ENCODE measurements around the gene IGSF9B.
"Not testable (repeated sequence)": the region's sequence is repeated elsewhere in the genome, so short reads cannot be mapped to it uniquely, and the experiment has no call there.

The IGSF9B gene

GRCh38 chr11:133956650-133957633 is at the start of gene IGSF9B:
Gene IGSF9B (minus strand): TSS chr11:133956968. CDS start chr11:133956754, 214 bp downstream.
- peak; percentile 86 for DNase-seq

- DNase-seq: no peak
Observed at GRCh38 chr11:134004496-134005172, 47.9 kb upstream of the IGSF9B start.

DNA sequence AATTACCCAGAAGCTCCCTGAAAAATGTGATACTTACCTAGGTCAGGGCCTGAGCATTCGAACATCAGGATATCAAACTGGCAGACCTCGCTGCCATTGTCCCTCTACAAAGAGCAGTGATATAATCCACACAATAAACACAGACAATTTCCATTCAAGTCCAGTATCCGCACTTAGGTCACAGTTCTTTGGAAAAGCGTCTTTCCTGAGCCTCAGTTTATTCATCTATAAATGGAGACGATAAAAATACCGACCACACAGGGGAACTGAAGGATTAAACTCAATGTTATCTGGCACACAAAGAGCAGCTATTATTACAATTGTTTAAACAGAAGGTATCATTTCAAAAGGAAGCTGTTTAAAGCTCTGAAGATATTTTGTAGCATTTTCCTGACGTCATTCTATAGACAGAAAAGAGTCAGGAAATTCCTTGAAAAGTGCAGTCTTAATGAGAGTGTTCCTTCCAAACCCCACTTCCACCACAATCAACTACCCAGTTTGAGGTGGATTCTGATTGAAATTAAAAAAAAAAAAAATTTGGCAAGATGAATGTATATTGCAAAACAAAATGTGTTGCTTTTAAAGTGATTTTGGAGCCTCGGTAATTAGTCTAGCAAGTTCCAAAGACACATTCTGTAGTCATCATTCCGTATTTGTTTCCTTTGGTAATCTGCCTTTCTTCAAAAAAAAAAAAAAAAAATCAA is 47.2 kb upstream of the IGSF9B start:
- no peak for DNase-seq

DNA sequence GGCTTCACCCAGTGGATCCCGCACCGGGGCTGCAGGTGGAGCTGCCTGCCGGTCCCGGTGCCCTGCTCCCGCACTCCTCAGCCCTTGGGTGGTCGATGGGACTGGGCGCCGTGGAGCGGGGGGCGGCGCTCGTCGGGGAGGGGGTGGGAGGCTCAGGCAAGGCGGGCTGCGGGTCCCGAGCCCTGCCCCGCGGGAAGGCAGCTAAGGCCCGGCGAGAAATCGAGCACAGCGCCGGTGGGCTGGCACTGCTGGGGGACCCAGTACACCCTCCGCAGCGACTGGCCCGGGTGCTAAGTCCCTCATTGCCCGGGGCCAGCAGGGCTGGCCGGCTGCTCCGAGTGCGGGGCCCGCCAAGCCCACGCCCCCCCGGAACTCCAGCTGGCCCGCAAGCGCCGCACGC is 46.1 kb upstream of the IGSF9B start:
- not testable (repeated sequence) for DNase-seq

DNA sequence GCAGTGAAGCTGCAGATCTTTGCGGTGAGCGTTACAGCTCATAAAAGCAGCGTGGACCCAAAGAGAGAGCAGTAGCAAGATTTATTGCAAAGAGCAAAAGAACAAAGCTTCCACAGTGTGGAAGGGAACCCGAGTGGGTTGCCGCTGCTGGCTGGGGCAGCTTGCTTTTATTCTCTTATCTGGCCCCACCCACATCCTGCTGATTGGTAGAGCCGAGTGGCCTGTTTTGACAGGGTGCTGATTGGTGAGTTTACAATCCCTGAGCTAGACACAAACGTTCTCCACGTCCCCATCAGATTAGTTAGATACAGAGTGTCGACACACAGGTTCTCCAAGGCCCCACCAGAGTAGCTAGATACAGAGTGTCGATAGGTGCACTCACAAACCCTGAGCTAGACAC is 45.6 kb upstream of the IGSF9B start:
- not testable (repeated sequence) for DNase-seq

- DNase-seq: no peak
Observed at GRCh38 chr11:134001596-134001995, 44.8 kb upstream of the IGSF9B start.

- DNase-seq: no peak
Observed at GRCh38 chr11:134001088-134001487, 44.3 kb upstream of the IGSF9B start.

GRCh38 chr11:133999355-133999754 is 42.6 kb upstream of the IGSF9B start:
- DNase-seq: no peak

DNA sequence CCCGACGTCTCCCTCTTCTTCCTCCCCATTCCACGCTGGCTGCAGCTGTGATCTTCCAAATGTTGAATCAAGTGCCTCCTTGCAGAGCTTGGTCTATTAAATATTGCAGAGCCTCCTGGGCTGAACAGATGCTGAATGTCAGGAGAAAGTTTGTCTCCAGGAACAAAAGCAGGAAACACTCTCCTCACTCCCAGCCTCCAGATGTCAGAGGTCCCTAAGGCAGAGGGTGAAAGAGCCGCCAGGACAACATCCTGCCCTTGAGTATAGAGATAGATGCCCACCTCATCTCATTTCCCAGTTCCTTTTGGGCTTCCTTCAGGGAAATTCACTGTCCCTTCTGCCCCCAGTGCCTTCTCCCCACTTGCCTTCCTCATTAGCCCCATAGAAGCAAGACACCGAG is 40.8 kb upstream of the IGSF9B start:
- no peak for DNase-seq

GRCh38 chr11:133996671-133997070 is 39.9 kb upstream of the IGSF9B start:
- DNase-seq: no peak

DNA sequence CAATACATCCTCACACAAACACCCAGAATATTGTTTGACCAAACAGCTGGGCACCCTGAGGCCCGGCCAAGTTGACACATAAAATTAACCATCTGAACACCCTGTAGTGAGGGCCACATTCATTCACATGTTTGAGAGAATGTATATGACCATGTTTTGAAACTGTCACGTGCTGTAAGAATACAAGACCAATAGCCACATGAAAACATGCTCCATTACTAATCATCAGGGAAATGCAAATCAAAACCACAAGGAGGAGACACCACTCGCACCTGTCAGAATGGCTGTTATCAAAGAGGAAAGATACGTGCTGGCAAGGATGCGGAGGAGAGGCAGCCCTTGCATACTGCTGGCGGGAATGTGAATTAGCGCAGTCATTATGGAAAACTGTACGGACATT is 38.3 kb upstream of the IGSF9B start:
- no peak for DNase-seq

- DNase-seq: no peak
Observed at GRCh38 chr11:133993921-133994320, 37.2 kb upstream of the IGSF9B start.

DNA sequence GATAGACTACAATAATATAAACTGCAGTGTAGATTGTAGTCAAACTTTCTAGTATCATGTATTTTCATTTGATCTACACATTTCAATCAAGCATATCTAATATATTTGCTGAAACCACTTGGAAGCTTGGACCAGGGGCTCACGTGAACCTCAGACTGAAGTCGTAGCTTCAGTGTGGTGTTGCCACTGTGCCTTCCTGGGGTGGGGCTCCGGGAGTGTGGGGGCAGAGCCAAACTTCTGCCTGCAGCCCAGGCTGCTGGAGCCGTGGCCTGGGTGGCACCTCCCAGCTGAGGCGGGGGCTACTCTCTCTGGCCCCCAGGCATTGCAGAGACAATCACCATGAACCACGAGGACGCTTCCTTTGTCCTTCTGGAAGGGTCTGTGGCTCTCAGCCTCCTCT is 36.3 kb upstream of the IGSF9B start:
- DNase-seq: no peak

DNA sequence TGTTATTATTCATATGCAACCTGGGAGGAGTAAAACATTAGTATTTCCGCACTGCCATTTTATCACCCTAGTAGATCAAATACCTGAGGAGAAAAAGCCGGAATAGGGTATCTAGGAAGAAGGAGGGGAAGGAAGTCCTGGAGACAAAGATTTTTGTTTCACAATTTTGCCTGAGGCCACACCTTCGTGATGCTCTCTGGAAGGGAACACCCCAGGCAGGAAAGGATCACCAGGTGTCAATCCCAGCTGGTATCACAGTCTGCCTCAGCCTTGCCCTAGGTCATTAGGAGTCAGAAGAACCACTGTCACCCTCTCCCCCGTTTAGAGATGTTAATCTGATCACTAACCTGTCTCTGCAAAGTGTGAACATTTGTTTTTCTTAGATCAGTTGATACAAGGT is 35.4 kb upstream of the IGSF9B start:
- DNase-seq: no peak

DNA sequence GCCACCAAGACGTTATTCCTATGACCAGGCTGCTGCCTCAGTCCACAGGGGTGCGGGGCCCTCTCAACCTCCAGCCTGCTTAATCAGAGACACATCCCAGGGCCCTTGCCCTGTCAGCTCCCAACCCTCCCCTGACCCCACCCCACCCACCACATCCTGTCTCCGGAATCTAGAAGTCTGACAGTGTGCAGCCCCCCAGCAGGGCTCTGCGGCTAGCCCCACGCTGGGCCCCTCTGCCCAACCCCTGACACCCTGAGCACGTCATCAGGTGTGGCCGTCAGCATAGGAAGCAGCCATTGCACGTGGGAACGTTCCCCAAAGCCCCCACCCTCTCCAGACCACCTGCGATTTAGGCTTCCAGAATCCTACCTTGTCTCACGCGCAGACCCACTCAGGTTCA is 34.3 kb upstream of the IGSF9B start:
- no peak for DNase-seq

DNA sequence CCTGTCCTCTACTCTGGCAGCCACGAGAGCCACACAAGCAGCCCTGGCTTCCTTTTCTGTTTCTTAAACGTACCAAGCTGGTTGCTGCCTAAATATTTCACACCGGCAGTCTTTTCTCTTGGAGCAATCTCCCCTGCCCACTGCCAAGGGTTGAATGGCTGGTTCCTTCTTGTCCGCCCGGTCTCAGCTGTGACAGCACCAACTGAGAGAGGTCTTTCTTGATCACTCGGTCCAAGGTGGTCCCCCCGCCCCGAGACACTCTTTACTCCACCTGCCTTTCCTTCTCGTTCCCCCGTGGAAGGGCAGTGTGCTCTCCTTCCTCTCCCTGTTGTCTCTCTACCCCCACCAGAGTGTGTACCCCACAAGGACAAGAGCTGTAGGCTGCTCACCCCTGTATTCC is 33.7 kb upstream of the IGSF9B start:
- DNase-seq: no peak

GRCh38 chr11:133988686-133989410 is 32.1 kb upstream of the IGSF9B start:
- no peak for DNase-seq

DNA sequence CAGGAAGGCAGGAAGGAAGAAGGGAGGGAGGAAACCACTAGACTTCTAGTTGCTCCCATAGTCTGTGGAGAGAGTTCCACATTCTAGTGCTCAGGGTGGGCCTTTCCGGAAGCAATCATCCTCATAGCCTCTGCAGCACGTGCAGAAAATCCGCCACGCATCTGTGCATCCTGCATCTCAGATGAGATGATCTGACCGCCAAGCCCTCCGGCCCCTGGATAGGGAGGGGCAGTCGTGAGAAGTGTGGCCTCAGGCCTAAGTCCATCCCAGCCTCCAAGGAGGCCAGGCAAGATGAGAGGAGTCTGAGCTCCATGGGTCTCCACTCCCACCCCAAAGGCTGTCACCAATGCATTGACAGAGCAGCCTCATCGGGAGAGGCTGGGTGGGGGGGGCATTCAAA is 30.4 kb upstream of the IGSF9B start:
- DNase-seq: no peak

GRCh38 chr11:133985981-133986944 is 29.5 kb upstream of the IGSF9B start:
- DNase-seq: no peak

DNA sequence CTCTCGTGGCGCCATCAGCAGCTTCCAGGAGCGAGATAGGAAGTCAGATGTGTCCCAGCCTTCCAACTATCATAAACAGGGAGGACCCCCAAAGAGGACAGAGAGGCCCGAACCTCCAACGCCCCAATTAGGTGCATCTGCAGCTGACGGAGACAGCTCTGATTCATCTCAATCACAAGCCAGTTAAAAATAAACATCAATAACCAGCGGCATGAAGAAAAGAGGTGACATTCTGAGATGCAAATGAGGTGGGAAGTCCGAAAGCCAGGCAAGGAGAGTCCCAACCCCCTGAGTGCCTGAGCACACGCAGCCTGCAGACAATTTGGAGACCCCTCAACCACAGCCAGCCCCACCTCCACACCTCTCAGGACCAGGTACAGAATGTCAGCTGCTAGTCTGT is 28.1 kb upstream of the IGSF9B start:
- DNase-seq: no peak

- DNase-seq: no peak
Observed at GRCh38 chr11:133983660-133984316, 27.0 kb upstream of the IGSF9B start.

Measured in NCI-H2029 (cell line).